NK-92 treated with Interleukin-12 subunit alpha and Interleukin-12 subunit beta, amount 100 ng/mL, for 24 hours (cell line): ENCODE results near the gene SH2D4B.
A peak's percentile ranks its signal among the peaks of the same experiment; 100 is the strongest.

Experiments
- DNase-seq: peaks from one replicate; lab custom pipeline; 2025; lab: John Stamatoyannopoulos, UW

SH2D4B gene

GRCh38 chr10:80590585-80591125, 53.0 kb downstream of the SH2D4B start:
- DNase-seq: no peak

GRCh38 chr10:80596391-80597257, 58.9 kb downstream of the SH2D4B start:
- peak; percentile 4 for DNase-seq

GRCh38 chr10:80598084-80598798, 60.5 kb downstream of the SH2D4B start:
- no peak for DNase-seq

DNA sequence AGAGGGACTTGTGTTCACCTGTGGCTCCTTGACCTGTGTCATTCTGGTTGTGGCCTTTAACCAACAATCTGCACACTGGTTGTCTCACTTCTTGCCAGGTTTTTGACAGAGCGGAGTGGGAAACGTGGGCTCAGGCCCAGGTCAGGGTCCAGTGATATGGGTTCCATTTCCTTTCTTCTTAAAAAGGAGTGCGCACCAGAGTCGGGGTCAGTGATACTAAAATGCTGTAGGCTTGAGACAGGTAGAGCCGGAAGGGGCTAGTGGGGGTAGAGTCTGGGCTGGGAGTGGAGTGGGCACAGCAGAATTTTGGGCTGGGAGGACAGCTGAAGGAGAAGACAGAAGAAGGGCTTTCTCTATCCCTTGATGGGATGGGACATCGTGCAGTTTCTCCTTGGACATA, 61.2 kb downstream of the SH2D4B start:
- no peak for DNase-seq

- no peak for DNase-seq
These were observed 61.7 kb downstream of the SH2D4B start for GRCh38 chr10:80599424-80599847.

DNA sequence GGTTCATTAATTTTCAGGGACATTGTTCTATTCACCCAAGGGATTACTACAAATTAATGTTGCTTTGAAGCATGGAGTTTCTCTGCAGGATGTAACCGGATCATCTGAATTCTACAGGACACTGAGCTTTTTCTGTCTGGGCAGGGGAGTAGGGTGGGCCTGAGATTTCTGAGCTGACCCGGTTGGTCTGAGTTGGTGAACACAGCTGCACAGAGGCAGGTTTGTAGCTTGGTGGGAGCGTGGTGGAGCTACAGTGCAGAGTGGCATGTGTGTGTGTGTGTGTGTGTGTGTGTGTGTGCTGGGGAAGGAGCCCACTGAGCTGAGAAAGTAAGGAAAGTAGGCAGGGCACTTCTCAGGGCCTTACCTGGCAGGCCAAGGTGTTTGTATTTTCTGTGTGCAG, 62.6 kb downstream of the SH2D4B start:
- DNase-seq: no peak

DNA sequence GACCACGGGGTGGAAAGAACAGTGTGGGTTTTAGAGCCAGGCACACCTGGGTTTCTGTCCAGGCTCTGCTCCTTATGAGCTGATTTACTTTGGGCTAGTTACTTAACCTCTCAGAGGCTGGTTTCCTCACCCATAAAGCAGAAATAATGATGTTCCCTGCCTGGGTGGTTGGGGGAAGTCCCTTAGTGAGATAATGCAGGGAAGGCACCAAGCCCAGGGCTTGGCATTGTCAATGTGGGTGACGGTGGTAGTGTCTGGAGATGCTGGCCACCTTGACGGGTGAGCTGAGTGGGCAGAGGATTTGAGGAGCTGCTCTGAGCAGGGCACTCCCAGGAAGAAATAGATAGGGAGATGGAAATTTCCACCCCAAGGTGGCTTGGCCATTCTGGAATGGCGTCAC, 65.2 kb downstream of the SH2D4B start:
- DNase-seq: no peak

- DNase-seq: no peak
These were observed 65.8 kb downstream of the SH2D4B start for GRCh38 chr10:80603516-80603915.

DNA sequence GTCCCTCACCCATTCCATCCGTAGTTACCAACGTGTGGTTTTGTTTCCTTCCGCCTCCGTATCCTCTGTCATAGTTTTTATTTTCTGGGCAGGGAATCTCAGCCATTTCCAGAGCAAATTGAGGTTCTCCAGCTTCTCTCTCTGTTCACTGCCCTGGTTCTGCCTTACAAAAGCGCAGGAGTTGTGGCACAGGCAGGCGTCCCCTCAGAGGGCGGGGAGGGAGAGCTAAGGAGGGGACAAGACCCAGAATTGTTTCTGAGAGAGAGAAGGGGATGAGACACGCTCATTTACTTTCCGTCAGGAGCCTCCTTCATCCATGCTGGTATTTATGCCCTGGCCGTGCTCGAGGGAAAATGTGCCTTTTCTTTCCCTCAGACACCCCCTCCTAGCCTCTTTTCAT, 71.0 kb downstream of the SH2D4B start:
- no peak for DNase-seq

GRCh38 chr10:80609331-80609730, 71.6 kb downstream of the SH2D4B start:
- no peak for DNase-seq

DNA sequence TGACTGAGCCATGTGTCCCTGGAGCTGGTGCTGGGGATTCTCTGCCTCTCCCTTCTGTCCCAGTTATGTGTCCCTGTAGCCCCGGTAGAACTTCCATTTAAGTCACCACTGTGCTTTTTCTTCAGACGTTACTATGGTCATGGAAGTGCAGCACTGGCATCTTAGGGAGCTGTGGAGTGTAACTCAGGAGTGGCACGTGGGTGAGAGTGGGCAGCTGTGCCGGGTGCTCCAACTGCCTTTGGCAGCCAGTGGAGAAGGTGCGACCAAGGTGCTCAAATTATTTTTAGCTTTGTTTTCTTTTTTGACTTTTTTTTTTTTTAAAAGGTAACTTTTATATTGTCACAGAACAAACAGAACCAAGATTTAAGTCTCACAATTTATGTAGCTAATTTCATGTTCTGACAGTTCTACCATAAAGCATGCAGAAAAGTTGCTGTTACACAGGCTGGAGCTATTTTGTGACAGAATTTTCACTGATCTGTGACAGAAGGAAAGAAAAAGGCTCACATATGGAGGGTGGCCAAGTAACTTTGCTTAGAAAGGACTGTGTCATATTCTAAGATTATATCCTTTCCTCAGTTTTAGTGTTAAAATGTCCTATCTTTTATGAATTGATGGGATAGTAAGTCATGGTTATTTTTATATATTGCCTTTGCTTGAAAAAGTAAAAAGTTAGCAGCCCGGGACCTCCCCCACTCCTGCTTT, 73.9 kb downstream of the SH2D4B start:
- DNase-seq: no peak

GRCh38 chr10:80612261-80612660, 74.6 kb downstream of the SH2D4B start:
- DNase-seq: no peak

DNA sequence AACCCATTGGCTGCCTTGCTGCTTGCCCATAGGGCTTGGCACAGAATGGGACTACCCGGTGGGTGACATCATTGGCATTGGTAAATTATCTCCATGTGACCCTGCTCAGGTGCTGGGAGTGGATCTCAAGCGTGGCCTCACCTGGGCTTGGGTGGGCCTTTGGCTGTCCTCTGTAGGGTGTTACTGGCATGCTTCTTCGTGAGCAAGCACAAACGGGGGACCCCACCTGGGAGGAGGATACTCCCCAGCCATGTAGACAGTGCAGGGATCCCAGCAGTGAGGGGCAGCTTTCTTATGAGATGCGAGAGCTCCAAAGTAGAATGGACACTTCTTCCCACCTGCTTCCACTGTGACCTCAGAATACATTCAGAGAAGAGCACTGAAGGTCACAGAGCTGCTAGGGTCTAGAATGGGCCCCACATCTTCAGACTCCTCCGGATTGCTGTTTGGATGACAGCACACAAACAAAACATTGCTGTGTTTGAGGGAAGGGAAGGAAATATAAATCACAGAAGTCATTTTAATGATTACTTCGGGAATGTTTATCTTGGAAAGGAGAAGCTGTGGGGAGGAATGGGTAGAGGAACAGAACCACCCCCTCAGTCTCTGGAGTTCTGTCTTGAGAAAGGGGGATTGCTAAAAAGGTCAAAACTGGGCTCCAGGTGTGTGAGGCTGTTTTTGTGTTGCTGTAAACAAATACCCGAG, 75.9 kb downstream of the SH2D4B start:
- DNase-seq: no peak

- DNase-seq: no peak
These were observed 77.1 kb downstream of the SH2D4B start for GRCh38 chr10:80614576-80615416.

GRCh38 chr10:80617807-80618206, 80.1 kb downstream of the SH2D4B start:
- DNase-seq: no peak

DNA sequence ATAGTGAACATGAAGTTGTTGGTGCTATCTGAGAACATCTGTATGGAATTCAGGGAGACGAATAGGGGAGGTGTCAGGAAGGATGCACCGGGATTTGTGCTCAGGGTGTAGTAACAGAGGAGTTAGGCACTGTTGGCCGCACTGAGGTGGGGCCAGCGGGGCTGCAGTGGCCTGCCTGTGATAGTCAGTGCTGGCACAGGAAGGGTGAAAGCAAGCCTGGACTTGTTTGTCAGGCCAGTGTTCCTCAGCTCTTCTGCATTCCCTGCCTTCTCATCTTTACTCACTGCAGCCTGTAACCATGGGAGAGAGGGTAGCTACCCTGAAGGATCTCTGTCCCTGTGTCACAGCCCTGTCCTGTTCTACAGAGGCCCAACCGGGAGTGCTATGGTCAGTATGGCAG, 81.3 kb downstream of the SH2D4B start:
- DNase-seq: no peak

DNA sequence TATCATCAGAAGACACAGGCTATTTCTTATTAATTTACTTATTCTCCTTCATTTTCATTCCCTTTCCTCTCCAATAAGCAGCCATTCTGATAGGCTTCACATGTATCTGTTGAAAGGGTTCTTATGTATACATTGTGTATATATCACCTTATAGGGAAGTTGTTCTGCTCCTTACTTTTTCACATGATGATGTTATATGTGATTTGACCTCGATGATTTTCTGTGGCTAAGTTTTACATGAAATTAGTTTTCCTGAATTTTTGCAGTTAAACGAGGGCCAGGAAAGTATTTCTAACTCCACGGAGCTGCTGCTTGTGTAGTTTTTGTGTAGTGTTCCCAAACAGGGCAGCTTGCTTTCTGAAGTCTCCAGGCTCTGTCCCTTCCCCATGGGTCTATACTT, 84.5 kb downstream of the SH2D4B start:
- DNase-seq: no peak

DNA sequence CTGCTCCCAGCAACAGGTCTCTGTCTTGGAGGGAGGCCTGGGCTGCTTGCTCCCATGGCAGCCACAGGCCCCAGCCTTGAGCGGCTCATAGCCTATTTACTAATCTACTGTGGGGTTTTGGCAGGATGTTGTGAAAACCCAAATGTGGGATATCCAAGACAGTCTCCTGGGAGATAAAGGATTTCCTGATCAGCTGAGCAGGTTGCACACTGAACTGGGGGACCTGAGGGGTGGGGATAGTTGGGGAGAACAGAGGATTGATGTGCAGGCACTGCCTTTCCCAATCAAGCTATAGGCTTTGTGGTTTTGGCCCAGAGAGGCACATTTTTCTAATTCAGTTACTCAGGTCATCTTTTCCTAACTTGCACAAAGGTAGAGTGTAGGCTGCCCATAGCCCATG, 92.6 kb downstream of the SH2D4B start:
- no peak for DNase-seq

GRCh38 chr10:80632742-80633141, 95.0 kb downstream of the SH2D4B start:
- DNase-seq: no peak

GRCh38 chr10:80633383-80633860, 95.7 kb downstream of the SH2D4B start:
- no peak for DNase-seq

DNA sequence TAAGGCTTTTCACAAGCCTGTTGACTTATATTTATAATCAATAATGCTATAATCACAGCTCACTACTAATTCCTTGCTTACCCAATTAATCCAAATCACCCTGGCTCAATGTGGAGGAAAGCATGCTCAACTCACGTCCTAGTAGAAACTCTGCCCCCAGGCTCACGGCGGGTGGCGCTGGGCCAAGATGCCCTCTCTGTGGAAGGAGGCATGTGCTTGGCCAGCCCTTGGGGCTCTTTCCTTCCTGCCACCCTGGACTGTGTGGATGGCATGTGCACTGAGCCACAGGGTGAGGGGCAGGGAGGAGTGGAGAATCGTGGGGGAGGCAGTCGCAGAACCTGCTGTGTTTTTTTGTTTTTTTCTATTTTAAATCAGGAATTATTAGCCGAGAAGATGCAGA, 96.2 kb downstream of the SH2D4B start:
- no peak for DNase-seq
